Measurements from ENCODE around the gene CDKL4. TPM values are rescaled to one million over a fixed set of nuclear protein-coding genes. Genes with fewer than 3 reads are reported as not detected.

CDKL4 gene
- total RNA-seq, 4 donors from 2014 or later, result 0.48 to 1.5 TPM; not detected in 2

- no peaks in the 10 kb centered on the region for H3K9me3 ChIP-seq
- DNase-seq (ENCODE audit: low spot score in 2 of 2), result no peak
- H3K36me3 ChIP-seq, result no peaks in the 10 kb centered on the region
- peaks cover 3% of the 10 kb centered on the region for H3K4me1 ChIP-seq
- 90% methylated on average over 3 of the region's 3 CpGs for WGBS
- H3K27me3 ChIP-seq, result no peaks in the 10 kb centered on the region
- H3K27ac ChIP-seq, result no peak overlapping the region
- H3K4me3 ChIP-seq, result no peak overlapping the region
- no peak for TF ChIP-seq POLR2AphosphoS5 (IDR thresholded peaks at IDR 0.05)
- no peak for TF ChIP-seq POLR2A (IDR thresholded peaks at IDR 0.05)
- no peak for TF ChIP-seq EP300 (IDR thresholded peaks at IDR 0.05)
- no peak for TF ChIP-seq CTCF (IDR thresholded peaks at IDR 0.05)
Observed at GRCh38 chr2:39133215-39133851, 110.4 kb downstream of the CDKL4 start.

- WGBS, result 80% methylated on average over 1 of the region's 1 CpG
- no peak for TF ChIP-seq POLR2A (IDR thresholded peaks at IDR 0.05)
- no peak for TF ChIP-seq CTCF (IDR thresholded peaks at IDR 0.05)
- no peak for TF ChIP-seq EP300 (IDR thresholded peaks at IDR 0.05)
- TF ChIP-seq POLR2AphosphoS5 (IDR thresholded peaks at IDR 0.05), result no peak
- Histone ChIP-seq H3K4me3 (no peak overlapping the region), H3K27me3 (no peaks in the 10 kb centered on the region), H3K4me1 (peaks cover 22% of the 10 kb centered on the region), H3K36me3 (no peaks in the 10 kb centered on the region), H3K27ac (no peak overlapping the region), H3K9me3 (no peaks in the 10 kb centered on the region)
- DNase-seq (ENCODE audit: low spot score in 2 of 2), result no peak
Observed at GRCh38 chr2:39128919-39129391, 114.8 kb downstream of the CDKL4 start.

- Histone ChIP-seq H3K27me3 (no peaks in the 10 kb centered on the region), H3K36me3 (no peaks in the 10 kb centered on the region), H3K4me3 (no peak overlapping the region), H3K9me3 (no peaks in the 10 kb centered on the region), H3K4me1 (peaks cover 30% of the 10 kb centered on the region), H3K27ac (no peak overlapping the region)
- WGBS, result 36% methylated on average over 1 of the region's 1 CpG
- TF ChIP-seq CTCF (IDR thresholded peaks at IDR 0.05), result no peak
- TF ChIP-seq POLR2AphosphoS5 (IDR thresholded peaks at IDR 0.05), result no peak
- no peak for TF ChIP-seq POLR2A (IDR thresholded peaks at IDR 0.05)
- no peak for TF ChIP-seq EP300 (IDR thresholded peaks at IDR 0.05)
- no peak for DNase-seq (ENCODE audit: low spot score in 2 of 2)
Observed at GRCh38 chr2:39127973-39128372, 115.8 kb downstream of the CDKL4 start.

Other genes starting within 250 kb of the CDKL4 start
- 10 to 100 TPM; 18.3 to 38.3 (median 27.7) TPM for gene SOS1, start 122.9 kb downstream of the CDKL4 start, total RNA-seq
- 10 to 100 TPM; 26.3 to 59.9 (median 37.8) TPM for gene MAP4K3, start 193.3 kb upstream of the CDKL4 start, total RNA-seq

Measured in suprapubic skin (tissue), 4 donors.